NOMO-1 treated with DMSO at 0.1 percent for 48 hours (cell line): ENCODE measurements around the gene COL4A2.

Source experiments
- DNase-seq: peaks from one replicate; lab custom pipeline; 2025; ENCODE audit not compliant: unreplicated experiment; lab: John Stamatoyannopoulos, UW

Gene COL4A2

DNA sequence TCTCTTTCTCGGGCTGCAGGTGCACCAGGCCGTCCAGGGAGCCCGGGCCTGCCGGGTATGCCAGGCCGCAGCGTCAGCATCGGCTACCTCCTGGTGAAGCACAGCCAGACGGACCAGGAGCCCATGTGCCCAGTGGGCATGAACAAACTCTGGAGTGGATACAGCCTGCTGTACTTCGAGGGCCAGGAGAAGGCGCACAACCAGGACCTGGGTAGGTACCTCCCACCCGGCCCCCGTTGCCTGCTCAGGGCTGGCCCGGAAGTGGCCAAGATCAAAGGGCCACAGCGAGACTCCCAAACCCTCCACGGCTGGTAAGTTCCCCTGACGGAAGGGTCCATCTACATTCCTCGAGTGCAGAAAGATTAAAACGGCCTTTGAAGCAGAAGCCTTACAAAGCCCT lies 199.3 kb downstream of the COL4A2 start:
- DNase-seq: no peak

DNA sequence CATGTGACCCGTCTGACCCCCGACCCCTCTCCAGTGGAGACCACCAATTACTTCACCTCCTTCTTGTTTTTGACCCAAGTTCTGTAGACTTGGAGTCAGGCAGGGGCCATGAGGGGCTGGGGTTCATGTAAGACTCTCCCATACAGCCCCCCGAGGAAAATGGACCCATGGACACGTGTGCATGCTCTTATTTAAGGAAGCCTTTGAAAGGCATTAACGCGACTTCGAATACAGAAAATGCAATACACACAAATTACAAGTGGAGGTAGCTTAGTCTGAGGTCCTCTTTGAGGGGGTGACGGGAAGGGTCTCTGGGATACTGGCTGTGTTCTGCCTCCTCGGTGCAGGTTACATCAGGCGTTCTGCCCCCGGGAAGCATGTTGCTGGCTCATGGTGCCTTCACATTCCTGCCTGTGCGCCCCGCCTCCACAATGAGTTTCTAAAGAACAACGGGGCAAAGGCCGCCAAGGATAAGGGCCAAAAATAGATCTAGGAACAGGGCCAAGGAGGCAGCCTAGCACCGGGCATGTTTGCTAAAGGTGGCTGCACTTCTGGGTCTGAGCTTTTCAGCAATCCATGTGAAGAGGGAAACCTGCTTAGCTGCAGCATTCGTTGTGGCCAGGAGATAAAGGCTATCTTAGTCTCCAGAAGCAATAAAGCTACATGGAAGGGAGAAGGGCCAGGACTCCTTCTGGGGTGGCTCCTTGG lies 199.9 kb downstream of the COL4A2 start:
- DNase-seq: no peak

DNA sequence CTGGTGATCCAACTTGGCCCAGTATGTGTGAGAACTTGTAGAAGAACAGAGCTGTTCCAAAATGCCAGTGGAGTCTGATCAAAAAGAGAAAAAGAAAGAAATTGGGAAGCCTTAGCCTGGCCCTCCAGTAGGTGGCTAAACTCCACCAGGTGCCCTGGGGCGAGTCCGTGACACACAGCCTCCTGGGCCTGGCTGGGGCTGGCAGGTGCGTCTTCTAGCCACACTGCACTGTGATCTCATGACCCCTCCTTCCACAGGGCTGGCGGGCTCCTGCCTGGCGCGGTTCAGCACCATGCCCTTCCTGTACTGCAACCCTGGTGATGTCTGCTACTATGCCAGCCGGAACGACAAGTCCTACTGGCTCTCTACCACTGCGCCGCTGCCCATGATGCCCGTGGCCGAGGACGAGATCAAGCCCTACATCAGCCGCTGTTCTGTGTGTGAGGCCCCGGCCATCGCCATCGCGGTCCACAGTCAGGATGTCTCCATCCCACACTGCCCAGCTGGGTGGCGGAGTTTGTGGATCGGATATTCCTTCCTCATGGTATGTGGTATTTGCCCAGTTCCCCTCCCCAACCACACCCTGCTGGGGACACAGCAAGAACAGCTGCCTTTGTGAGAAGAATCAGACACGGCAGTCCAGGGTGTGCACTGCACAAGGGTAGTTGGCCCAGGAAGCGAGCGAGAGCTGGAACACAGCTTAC lies 200.7 kb downstream of the COL4A2 start:
- no peak for DNase-seq

DNA sequence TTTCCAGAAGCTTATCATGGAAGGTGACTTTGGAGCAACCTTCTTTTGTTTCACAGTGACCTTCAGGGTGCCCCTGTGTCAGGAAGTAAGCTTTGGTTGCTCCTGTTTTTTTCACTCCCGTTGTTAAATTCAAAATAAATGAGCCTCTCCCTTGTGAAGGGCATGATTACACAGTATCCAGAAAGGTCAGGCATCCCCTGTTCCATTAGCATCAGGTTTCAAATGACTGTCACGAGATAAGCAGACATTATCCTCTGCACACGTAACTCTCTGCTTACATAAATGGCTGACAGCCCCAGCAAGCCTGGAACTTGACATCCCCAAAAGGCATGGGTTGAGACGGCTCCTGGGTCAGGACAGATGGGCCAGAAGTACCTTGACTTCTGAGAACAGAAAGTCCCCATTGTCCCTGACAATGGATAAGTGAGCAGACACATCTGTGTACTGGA lies 202.4 kb downstream of the COL4A2 start:
- DNase-seq: no peak

DNA sequence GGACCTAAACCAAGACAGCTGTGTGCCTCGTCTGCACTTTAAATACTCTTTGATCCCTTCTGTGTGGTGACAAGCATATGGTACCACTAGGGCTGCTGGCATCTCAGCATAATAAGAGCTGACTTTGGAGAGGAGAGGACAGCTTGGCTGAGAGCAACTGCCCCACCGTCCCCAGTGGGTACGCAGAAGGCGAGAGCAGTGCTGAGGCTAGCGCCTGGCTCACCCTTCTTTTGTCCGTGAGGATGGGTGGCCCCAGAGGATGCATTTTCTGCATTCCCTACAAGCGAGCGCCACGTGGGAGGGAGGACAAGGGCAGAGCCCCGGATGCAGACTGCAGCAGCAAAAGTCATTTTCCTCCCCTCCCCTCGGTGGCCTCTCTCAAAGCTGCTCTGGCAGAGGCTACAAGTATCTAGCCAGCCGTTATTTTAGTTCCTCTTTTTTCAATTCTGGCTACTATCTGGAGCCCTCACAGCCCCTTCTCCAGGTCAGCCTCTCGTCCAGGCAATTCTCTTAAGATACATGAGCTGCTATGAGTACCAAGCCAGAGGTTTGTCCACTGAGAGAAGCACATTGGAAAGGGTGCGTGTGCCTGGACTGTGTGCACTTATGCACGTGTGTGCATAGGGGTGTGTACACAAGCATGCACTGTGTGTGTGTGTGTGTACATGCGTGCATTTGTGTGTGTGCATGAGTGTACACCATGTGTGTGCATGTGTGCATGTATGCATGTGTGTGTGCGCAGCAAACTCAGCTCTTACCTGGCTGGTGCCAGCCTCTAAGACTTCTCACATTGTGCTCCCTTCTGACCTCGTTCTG lies 203.1 kb downstream of the COL4A2 start:
- DNase-seq: peak; percentile 91

DNA sequence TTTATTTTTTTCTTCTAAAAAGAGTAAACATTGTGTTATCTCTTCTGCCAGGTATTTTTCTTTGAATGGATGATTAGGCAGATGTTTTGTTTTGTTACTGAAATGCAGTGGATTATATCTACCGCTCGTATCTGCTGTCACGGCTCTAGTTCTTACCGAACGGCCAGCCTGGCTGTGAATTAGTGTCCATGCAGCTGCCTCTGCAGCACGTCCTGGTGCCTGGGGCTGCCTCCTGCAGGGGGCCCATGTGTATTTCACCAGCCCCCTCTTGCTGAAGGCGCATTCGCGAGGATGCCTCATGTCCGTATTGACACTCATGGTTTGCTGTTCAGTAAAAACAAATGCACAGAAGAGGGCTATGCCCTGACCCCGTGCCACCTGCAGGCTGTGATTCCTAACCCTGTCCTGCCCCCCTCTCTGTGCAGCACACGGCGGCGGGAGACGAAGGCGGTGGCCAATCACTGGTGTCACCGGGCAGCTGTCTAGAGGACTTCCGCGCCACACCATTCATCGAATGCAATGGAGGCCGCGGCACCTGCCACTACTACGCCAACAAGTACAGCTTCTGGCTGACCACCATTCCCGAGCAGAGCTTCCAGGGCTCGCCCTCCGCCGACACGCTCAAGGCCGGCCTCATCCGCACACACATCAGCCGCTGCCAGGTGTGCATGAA lies 204.6 kb downstream of the COL4A2 start:
- DNase-seq: no peak

DNA sequence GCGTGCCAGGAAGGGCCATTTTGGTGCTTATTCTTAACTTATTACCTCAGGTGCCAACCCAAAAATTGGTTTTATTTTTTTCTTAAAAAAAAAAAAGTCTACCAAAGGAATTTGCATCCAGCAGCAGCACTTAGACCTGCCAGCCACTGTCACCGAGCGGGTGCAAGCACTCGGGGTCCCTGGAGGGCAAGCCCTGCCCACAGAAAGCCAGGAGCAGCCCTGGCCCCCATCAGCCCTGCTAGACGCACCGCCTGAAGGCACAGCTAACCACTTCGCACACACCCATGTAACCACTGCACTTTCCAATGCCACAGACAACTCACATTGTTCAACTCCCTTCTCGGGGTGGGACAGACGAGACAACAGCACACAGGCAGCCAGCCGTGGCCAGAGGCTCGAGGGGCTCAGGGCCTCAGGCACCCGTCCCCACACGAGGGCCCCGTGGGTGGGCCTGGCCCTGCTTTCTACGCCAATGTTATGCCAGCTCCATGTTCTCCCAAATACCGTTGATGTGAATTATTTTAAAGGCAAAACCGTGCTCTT lies 205.2 kb downstream of the COL4A2 start:
- no peak for DNase-seq

DNA sequence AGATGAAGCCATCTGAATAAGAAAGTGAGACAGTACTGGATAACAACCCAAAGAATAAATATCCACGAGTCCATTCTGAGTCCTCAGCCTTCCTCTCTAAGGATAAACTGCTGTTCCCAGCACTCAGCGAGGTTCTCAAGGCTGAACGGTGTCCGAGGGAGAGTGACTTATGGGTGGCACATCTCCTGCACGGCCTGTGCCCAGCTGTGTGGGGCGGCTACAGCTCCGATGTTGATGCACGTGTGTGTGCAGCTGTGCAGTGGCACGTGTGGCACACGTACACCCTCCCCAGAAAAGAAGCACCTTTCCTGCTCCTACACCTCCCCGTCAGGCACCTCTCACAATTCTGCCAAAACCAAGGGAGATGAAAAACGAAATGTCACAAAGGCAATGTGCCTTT lies 209.4 kb downstream of the COL4A2 start:
- DNase-seq: no peak

DNA sequence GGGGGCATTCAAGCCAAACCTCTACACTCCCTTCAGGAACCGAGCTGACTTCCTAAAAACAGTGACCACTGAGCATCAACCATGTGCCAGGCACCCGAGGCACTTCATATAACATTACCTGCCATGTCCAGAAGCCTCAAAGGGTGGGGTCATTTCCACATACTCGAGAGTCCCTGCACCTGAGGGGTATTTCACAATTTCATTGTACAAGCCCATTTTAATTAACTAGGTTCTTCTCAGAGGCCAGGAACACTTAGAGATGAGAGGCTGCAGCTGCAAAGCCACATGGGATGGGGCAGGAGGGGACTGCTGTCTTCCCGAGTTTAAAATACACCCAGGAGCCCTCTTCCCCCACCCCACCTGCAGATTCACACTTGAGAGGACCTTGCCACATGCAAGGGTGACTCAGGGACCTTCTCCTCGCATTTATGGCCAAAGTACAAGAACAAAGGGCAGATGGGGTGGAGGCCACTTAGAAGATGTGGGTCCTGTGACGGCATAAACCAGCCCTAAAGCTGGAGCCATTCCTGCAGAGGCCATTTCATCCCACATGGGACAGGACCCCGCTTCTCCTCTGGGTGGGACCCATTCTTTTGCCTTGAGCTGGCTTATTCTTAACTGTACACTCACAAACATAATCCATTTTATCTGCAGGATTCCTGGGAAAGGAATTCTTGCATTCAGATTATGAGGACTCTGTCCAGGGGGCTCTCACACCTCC lies 210.6 kb downstream of the COL4A2 start:
- DNase-seq: no peak

DNA sequence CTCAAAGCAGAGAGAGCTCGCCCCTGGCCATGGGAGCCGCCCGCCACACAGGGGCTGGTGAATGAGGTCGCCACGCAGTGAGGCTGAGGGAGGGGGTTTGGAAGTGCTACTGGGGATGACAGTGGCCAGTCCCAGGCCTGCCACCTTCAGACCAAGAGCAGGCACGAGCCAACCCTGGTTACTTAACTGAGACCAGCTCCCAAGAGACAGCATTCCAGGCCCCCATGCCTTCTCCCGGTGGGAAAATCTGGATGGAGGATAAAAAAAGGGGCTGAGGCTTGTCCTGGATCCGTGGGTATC lies 211.1 kb downstream of the COL4A2 start:
- DNase-seq: no peak

DNA sequence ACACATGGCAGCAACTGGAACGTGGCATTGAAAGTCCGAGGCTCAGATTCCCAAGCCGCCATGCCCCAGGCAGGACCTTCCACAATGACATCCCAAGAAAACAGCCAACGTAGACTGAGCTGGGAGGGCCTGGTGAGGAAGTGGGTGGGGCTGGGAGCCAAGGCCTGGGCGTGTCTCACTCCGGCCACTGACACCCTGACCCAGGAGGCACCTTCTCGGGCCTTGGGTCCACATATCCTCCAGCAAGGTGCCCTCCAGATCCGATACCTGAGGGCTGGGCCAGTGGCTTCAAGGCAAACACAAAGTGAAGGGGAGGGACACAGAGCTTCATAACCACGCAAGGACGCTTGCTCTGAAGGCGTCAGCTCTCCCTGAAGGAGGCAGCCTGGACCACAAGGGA lies 211.5 kb downstream of the COL4A2 start:
- no peak for DNase-seq

DNA sequence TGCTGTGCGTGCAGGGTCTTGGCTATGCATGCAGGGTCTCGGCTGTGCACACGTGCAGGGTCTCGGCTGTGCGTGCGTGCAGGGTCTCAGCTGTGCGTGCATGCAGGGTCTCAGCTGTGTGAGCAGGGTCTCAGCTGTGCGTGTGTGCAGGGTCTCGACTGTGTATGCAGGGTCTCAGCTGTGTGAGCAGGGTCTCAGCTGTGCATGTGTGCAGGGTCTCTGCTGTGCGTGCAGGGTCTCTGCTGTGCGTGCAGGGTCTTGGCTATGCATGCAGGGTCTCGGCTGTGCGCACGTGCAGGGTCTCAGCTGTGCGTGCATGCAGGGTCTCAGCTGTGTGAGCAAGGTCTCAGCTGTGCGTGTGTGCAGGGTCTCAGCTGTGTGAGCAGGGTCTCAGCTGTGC lies 212.0 kb downstream of the COL4A2 start:
- no peak for DNase-seq

DNA sequence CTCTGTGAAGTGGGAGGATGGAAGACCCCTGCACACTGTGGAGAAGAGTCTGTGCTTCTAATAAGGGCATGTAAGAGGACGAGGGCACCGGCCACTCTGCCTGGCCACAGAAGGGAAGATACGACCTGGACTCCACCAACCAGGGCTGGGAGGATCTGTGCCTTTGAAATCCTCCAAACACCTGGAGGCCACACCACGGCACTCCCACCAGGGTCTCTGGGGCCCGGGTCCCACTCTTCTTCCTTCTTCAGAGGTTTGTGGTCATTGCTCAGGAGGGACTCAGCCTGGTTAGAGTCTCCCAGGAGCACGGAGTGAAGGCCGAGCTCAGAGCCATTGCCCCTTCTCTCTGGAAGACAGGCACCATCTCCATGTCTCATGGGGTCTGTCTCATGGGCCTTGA lies 212.4 kb downstream of the COL4A2 start:
- DNase-seq: no peak

DNA sequence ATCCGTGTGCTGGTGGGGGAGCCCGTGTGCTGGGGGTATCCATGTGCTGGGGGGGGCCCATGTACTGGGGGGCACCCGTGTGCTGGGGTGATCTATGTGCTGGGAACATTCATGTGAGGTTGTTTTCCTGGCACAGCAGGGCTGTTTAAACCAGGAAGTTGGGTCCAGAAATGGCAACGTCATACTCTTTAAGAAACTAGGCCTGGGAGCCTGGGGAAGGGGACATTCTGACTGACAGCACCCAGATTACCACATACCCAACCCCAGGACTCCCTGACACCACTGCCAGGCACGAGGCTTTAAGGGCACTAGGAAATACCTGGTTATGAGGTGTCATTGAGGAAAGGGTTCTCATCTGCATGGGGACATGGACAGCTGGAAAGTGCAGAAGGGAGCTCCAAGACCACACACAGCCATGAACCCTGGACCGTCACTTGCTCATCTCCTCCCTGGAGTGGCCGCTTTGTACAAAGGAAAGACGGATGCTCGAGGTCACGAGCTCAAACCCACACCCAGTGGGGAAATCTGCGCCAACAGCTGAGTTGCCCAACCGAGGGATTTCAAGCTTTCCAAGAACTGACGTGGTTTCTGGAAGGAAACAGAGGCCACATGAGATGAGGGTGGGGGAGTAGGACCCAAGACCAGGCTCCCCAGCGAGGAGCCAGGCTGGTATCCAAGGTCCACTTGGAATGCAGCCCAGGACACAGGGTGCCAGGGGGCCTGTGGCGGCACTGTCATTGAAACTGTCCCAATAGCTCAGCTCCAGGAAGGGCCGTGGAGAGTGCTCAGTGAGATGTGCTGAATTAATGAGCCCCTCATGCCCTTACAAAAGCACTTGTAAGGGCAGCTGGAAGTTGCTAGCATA lies 213.6 kb downstream of the COL4A2 start:
- DNase-seq: peak; percentile 52

DNA sequence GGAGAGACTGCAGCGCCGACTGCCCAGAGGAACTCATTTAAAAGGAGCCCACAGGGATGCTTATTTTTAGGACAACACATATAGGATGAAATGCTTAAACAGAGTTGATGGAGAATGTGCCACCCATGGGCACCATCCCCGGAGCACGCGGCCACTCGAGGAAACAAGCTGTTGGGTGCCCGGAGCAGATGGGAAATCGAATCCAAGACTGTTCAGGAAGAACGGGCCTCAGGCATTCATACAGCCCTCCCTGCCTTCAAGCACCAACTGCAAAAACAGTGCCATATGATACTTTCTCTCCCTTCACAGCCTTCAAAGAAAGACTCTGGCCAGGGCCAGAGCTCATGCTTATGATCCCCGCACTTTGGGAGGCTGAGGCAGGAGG lies 214.2 kb downstream of the COL4A2 start:
- no peak for DNase-seq

DNA sequence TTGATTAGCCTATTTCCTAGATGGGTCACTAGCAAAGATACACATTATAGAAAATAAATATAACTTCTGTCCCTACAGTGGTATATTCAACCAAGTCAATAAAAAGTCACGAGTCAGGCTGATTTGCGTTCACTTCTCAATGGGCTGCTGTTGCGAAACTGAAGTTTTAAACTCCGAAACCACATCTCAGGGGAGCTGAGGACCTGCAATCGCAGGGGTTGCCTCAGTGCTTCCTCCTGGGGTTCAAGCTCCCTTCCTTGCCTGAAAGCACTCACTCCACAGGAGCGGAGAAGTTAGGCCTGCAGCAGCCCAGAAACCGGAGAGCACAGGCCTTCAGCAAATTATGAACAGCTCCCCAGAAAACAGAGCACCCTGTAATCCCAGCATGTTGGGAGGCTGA lies 214.9 kb downstream of the COL4A2 start:
- DNase-seq: peak; percentile 87

DNA sequence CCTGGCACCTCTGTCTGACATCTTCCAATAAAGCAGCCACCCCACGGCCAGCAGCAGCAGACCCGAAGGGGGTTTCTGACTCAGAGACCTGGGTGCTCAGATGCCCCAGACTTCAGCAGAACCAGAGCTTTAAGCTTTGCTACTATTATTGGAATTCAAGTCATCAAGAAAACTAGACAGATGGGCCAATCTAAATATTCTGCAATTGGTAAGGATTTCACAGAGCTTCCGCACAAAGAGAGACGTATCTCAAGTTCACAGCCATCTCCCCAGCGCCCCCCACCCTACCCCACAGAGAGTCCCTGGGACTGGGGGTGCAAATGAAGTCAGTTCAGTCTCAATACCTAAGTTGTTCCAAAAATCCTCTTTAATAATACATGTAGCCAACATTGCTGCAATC lies 215.6 kb downstream of the COL4A2 start:
- no peak for DNase-seq

DNA sequence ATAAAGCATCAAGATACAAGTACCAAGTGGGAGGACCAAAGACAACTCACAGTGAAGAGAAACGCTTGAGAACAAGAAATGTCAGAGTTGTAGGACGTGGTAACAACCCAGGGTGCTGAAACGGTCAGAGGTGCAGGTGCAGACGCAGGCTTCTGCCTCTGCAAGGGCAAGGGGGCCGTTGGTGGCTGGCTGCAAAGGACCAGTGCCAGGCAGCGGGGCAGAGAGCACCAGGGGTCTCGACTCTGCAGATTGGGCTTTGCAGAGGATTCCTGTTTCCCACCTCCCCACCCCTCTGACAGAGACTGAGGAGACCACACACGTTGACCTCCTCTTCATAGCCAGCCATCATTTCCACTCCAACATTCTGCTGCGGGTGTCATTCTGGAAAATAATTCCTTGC lies 216.1 kb downstream of the COL4A2 start:
- no peak for DNase-seq

DNA sequence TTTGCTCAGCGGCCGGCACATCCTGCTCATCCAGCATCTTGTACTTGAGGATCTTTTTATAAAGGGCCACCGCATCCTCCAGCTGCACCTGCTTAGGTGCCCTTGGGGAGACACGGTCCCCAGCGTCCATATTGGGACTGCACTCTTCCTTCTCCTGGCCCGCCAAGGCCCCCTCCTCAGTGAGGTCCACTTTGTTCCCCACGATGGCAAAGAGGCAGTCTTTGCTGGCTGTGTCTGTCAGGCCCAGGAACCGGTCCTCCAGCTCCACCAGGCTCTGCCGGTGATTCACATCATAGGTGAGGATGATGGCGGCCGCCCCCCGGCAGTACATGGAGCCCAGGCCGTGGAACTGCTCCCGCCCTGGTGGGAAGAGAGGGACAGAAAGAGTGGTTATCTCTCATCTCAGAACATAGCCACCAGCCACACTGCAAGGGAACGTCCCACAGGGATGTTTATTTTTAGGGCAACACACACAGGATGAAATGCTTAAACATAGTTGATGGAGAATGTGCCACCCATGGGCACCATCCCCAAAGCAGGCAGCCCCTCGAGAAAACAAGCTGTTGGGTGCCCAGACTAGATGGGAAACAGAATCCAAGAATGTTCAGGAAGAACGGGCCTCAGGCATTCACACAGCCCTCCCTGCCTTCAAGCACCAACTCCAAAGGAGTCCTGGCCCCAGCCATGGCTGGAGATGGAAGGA lies 216.9 kb downstream of the COL4A2 start:
- no peak for DNase-seq
